ENCODE measurements around the gene KAZN. TPM values are rescaled to one million over a fixed set of nuclear protein-coding genes. Genes with fewer than 3 reads are reported as not detected.

Gene KAZN
- total and polyA plus RNA-seq, 2 of the 8 experiments (the other 6 are each of a cell fraction or from before 2014, with no cell fraction given), result 3.7 to 11.8 TPM

- no peak for TF ChIP-seq ZNF274 (IDR thresholded peaks at IDR 0.05; ENCODE audit: borderline replicate concordance, extremely low read depth, low read length)
- TF ChIP-seq JUND (IDR thresholded peaks at IDR 0.05; ENCODE audit: low read length), result no peak
- no peak for TF ChIP-seq TBP (IDR thresholded peaks at IDR 0.05; ENCODE audit: low read depth, low read length)
Measured at GRCh38 chr1:15029786-15030185, 431.3 kb downstream of the KAZN start (continued).
